Upper lobe of right lung (tissue), 1 donor: ENCODE results near the gene EHBP1. TPM values are rescaled to one million over a fixed set of nuclear protein-coding genes. Genes with fewer than 3 reads are reported as not detected.

ENCODE experiments used
- ATAC-seq: fragments of 200-7000 bp; cut with Tn5 transposase; one replicate; pipeline ENCODE4 v1.9.1; 2020; ENCODE audit warnings: mild to moderate bottlenecking, moderate library complexity
- DNase-seq: peaks from one replicate; pipeline ENCODE4 v3.0.0-alpha.2; 2020
- H3K27ac ChIP-seq: fragments of 200-600 bp; one replicate; pipeline ENCODE4 v1.8.0; 2022
- H3K27me3 ChIP-seq: fragments of 200-600 bp; one replicate; pipeline ENCODE4 v1.8.0; 2022; ENCODE audit warnings: mild to moderate bottlenecking
- H3K36me3 ChIP-seq: fragments of 200-600 bp; one replicate; pipeline ENCODE4 v1.8.0; 2022
- H3K4me1 ChIP-seq: fragments of 200-600 bp; one replicate; pipeline ENCODE4 v1.8.0; 2022
- H3K4me3 ChIP-seq: fragments of 200-600 bp; one replicate; pipeline ENCODE4 v1.8.0; 2022; ENCODE audit warnings: mild to moderate bottlenecking
- H3K9me3 ChIP-seq: fragments of 200-600 bp; one replicate; pipeline ENCODE4 v1.8.0; 2022
- intact Hi-C: fragments of 100-400 bp; cut with DNase I; formaldehyde crosslinking; loops from one replicate; pipeline ENCODE4 v1.11.0; 2022
- total RNA-seq: library from RNA; stranded (reverse); fragmentation: NEBNext Ultra II Directional; extraction: Animal tissue kit (Norgen Biotek cat#: 25700); gene quantifications from one replicate; pipeline ENCODE4 v1.2.1, GENCODE V29; 2021
- TF ChIP-seq, protein P1 (sequence below): fragments of 200-600 bp; IDR thresholded peaks from one replicate; pipeline ENCODE4 v1.8.0; 2022; ENCODE audit warnings: antibody characterized with exemption
- donor health status: DM: no; HTN: yes; CAD: no; lungs with severe emphysema.

The EHBP1 gene
- total RNA-seq, 1 donor from 2014 or later: 46.7 TPM

DNA sequence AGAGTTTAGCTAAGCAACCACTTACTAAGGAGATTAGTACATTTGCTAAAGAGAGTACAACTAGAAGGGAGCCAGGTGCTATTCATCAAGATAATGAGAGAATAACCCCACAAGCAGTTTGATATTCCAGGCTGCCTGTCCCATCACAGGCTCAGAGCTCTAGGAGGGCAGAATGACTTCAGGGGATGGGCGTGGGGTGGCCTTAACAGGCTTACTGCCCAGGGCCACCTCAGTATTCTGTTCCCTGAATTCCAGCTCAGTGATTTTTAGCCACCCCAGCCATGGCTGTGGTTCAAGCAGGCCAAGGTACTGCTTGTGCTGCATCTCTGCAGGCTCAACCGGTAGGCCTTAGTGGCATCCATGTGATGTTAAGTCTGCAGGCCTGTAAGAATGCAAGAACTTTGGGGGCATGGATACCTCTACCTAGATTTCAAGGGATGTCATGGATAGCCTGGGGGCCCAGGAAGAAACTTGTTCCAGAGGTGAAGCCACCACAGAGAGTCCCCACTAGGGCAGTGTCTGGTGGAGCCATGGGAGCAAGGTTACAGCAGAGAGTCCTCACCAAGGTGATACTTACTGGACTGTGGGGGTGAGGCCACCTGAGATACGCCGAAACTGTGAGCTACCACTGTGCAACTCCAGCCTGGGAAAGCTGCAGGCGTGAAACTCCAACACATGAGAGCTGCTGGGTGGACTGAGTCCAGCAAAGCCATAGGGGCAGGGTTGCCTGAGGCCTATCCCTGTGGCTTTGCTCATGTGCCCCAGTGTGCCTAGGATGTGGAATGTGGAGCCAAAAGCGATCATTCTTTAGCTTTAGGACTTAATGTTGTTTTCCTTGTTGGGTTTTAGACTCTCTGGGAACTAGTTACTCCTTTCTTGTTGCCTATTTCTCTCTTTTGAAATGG, 107.7 kb downstream of the EHBP1 start:
- ATAC-seq (no peak), DNase-seq (no peak)
- Histone ChIP-seq H3K4me1 (no peaks in the 10 kb centered on the region), H3K36me3 (no peaks in the 10 kb centered on the region), H3K27me3 (no peaks in the 10 kb centered on the region), H3K4me3 (no peak overlapping the region), H3K27ac (no peak overlapping the region), H3K9me3 (no peaks in the 10 kb centered on the region)
- TF ChIP-seq, protein P1, sequence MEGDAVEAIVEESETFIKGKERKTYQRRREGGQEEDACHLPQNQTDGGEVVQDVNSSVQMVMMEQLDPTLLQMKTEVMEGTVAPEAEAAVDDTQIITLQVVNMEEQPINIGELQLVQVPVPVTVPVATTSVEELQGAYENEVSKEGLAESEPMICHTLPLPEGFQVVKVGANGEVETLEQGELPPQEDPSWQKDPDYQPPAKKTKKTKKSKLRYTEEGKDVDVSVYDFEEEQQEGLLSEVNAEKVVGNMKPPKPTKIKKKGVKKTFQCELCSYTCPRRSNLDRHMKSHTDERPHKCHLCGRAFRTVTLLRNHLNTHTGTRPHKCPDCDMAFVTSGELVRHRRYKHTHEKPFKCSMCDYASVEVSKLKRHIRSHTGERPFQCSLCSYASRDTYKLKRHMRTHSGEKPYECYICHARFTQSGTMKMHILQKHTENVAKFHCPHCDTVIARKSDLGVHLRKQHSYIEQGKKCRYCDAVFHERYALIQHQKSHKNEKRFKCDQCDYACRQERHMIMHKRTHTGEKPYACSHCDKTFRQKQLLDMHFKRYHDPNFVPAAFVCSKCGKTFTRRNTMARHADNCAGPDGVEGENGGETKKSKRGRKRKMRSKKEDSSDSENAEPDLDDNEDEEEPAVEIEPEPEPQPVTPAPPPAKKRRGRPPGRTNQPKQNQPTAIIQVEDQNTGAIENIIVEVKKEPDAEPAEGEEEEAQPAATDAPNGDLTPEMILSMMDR: no peak
- intact Hi-C loops: no loop called here

DNA sequence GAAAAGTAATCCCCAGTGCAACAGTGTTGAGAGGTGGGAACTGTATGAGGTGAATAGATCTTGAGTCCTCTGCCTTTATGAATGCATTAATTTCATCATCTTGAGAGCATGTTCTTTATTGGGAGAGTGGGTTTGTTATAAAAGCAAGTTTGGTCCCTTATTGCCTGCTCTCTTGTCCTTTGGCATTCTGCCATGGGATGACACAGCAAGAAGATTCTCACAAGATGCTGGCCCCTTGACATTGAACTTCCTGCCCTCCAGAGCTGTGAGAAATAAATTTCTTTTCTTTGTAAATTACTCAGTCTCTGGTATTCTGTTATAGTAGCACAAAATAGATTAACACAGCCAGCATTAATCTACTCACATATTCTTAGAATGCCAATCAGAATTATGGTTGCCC, 108.6 kb downstream of the EHBP1 start:
- TF ChIP-seq, protein P1: no peak
- Histone ChIP-seq H3K4me1 (no peaks in the 10 kb centered on the region), H3K27me3 (no peaks in the 10 kb centered on the region), H3K36me3 (no peaks in the 10 kb centered on the region), H3K9me3 (no peaks in the 10 kb centered on the region), H3K4me3 (no peak overlapping the region), H3K27ac (no peak overlapping the region)
- intact Hi-C loops: no loop called here
- ATAC-seq (no peak), DNase-seq (no peak)

DNA sequence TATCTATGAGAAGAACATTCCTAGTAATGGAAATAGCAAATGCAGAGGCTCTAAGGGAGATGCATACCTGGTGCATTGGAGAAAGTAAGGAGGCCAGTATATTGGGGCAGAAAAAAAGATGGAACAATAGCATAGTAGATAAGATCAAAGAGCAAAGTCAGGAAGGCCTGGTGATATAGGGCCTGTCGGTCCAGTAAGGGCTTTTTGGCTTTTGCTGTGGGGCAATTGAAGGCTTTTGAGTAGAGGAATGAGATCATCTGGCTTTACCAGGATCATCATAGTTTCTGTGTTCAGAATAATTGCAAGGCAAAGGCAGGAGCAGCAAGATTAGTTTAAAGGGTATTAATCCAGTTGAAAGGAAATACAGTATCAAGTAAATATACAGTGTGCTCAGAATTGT, 111.8 kb downstream of the EHBP1 start:
- Histone ChIP-seq H3K27me3 (no peaks in the 10 kb centered on the region), H3K27ac (no peak overlapping the region), H3K36me3 (no peaks in the 10 kb centered on the region), H3K4me3 (no peak overlapping the region), H3K9me3 (no peaks in the 10 kb centered on the region), H3K4me1 (no peaks in the 10 kb centered on the region)
- intact Hi-C loops: no loop called here
- TF ChIP-seq, protein P1: no peak
- ATAC-seq (no peak), DNase-seq (no peak)

DNA sequence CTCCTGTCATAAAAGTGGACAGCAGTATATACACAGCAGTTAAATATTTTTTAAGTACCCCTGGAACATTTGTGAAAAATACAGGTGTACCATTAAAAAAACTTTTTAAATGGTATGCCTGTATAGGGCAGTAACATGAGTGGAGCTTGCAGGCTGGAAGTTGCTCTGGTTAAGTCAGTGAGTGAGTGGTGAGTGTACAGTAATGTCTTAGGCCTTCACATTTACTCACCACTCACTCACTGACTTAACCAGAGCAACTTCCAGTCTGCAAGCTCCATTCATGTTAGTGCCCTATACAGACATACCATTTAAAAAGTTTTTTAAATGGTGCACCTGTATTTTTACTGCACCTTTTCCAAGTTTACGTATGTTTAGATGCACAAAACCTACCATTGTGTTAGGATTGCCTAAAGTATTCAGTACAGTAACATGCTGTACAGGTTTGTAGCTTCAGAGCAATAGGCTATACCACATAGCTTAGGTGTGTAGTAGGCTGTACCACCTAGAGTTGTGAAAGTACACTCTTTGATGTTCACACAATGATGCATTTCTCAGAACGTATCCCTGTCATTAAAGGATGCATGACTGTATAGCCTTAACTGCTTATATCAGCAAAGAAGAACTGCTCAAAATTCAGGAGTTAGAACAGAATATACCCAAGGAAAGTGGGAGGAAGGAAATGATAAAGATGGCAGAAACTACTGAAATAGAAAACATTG, 112.6 kb downstream of the EHBP1 start:
- Histone ChIP-seq H3K4me1 (no peaks in the 10 kb centered on the region), H3K27ac (no peak overlapping the region), H3K9me3 (no peaks in the 10 kb centered on the region), H3K4me3 (no peak overlapping the region), H3K36me3 (no peaks in the 10 kb centered on the region), H3K27me3 (no peaks in the 10 kb centered on the region)
- intact Hi-C loops: no loop called here
- DNase-seq (no peak), ATAC-seq (no peak)
- TF ChIP-seq, protein P1: no peak

DNA sequence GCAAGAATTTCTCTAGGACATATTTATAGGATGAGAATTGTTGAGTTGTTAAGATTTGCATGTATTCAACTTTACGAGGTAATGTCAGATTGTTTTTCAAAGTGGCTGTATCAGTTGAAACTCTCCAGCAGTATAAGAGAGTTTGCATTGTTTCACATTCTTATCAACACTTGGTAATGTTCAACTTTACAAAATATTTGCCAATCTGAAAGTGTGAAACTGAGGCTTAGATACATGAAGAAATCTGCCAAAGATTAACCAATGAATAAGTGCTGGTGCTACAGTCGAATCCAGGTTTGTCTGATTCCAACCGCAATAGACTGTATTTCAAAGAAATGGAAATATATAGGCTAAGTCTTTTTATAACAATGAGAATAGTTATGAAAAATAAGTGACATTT, 117.0 kb downstream of the EHBP1 start:
- TF ChIP-seq, protein P1: no peak
- Histone ChIP-seq H3K27ac (no peak overlapping the region), H3K27me3 (no peaks in the 10 kb centered on the region), H3K4me1 (peaks cover 6% of the 10 kb centered on the region), H3K36me3 (no peaks in the 10 kb centered on the region), H3K9me3 (no peaks in the 10 kb centered on the region), H3K4me3 (no peak overlapping the region)
- DNase-seq (no peak), ATAC-seq (no peak)
- intact Hi-C loops: no loop called here
